Astrocyte of the cerebellum (primary cell): ENCODE data around the gene GNB1.
"Not testable (repeated sequence)": the region's sequence is repeated elsewhere in the genome, so short reads cannot be mapped to it uniquely, and the experiment has no call there.

Source experiments
- DNase-seq: peaks from one replicate; pipeline ENCODE4 v3.0.0-alpha.2; 2011; ENCODE audit warnings: low read depth
- H3K4me3 ChIP-seq: 2 replicates; pipeline ENCODE4 v1.5.1; 2011; ENCODE audit warnings: mild to moderate bottlenecking, low read depth, low read length, moderate library complexity
- CTCF ChIP-seq: IDR thresholded peaks from 2 replicates; pipeline ENCODE4 v1.5.1; 2012; ENCODE audit warnings: low read length, low read depth, moderate library complexity, mild to moderate bottlenecking; ENCODE audit errors: missing control alignments
- in situ Hi-C: cut with HindIII; loops from 2 replicates; pipeline ENCODE4 v1.10.0; 2017; ENCODE audit warnings: low sequenced_read_pairs

Gene GNB1

GRCh38 chr1:1748686-1749321, 142.1 kb downstream of the GNB1 start:
- in situ Hi-C loops = no loop called here
- TF ChIP-seq CTCF = no peak
- H3K4me3 ChIP-seq = no peak overlapping the region

GRCh38 chr1:1746566-1746909, 144.3 kb downstream of the GNB1 start:
- DNase-seq, in situ Hi-C loops: not testable (repeated sequence)
- H3K4me3 ChIP-seq = peak overlapping the region; percentile 41

More at GRCh38 chr1:1748686-1749321, 142.1 kb downstream of the GNB1 start:
- DNase-seq = no peak

GRCh38 chr1:1745651-1746565, 145.0 kb downstream of the GNB1 start:
- peak; percentile 55 for DNase-seq

GRCh38 chr1:1742529-1742928, 148.4 kb downstream of the GNB1 start:
- DNase-seq, in situ Hi-C loops, H3K4me3 ChIP-seq: not testable (repeated sequence)

More at GRCh38 chr1:1745651-1746565, 145.0 kb downstream of the GNB1 start:
- peak overlapping the region; percentile 41 for H3K4me3 ChIP-seq
- in situ Hi-C loops = not testable (repeated sequence)

- in situ Hi-C loops, H3K4me3 ChIP-seq: not testable (repeated sequence)
- peak; percentile 72 for DNase-seq
Measured at GRCh38 chr1:1741013-1741412, 149.9 kb downstream of the GNB1 start.

- H3K4me3 ChIP-seq, DNase-seq, in situ Hi-C loops: not testable (repeated sequence)
Measured at GRCh38 chr1:1738799-1739337, 152.0 kb downstream of the GNB1 start.

- H3K4me3 ChIP-seq, DNase-seq, in situ Hi-C loops: not testable (repeated sequence)
Measured at GRCh38 chr1:1737675-1738590, 153.0 kb downstream of the GNB1 start.
